ENCODE data around the gene RND1.
"Not testable (repeated sequence)": the region's sequence is repeated elsewhere in the genome, so short reads cannot be mapped to it uniquely, and the experiment has no call there.

The RND1 gene

DNA sequence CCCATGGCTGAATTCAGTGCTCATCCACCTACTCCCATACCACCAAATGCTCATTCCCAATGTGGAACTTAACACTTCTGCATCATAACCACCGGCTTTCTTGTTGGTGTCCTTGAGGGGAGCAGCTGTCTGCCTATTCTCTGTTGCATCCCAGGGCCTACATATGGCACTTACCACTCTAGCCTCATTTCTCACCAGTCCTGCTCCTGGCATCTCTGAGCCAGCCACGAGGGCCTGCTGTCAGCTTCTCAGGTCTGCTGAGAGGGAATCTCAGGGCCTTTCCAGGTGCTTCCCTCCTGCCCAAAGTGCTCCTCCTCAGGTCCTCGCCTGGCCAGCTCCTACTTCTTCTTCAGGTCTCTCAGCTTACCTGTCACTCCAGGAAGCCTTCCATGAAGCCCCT, 24.0 kb upstream of the RND1 start:
- H3K36me3 ChIP-seq (ENCODE audit: control insufficient read depth in 2 of 2, insufficient read depth in 2 of 2, low read length in 2 of 2): no peaks in the 10 kb centered on the region
- H3K27ac ChIP-seq (ENCODE audit: low read depth in 2 of 2, low read length in 2 of 2): no peak overlapping the region
- H3K9ac ChIP-seq (ENCODE audit: low read depth in 1 of 2, low read length in 2 of 2): no peak overlapping the region
- no peaks in the 10 kb centered on the region for H3K9me3 ChIP-seq (ENCODE audit: control insufficient read depth in 2 of 2, low read length in 2 of 2)
- H3K4me3 ChIP-seq (ENCODE audit: low read length in 2 of 2): no peak overlapping the region
- H3K4me1 ChIP-seq (ENCODE audit: control insufficient read depth in 2 of 2, insufficient read depth in 2 of 2, low read length in 2 of 2): peaks cover 3 to 4% of the 10 kb centered on the region in 2 donors
- peaks cover 5 to 8% of the 10 kb centered on the region in 2 donors for H3K27me3 ChIP-seq (ENCODE audit: control insufficient read depth in 2 of 2, insufficient read depth in 2 of 2, low read length in 2 of 2)

DNA sequence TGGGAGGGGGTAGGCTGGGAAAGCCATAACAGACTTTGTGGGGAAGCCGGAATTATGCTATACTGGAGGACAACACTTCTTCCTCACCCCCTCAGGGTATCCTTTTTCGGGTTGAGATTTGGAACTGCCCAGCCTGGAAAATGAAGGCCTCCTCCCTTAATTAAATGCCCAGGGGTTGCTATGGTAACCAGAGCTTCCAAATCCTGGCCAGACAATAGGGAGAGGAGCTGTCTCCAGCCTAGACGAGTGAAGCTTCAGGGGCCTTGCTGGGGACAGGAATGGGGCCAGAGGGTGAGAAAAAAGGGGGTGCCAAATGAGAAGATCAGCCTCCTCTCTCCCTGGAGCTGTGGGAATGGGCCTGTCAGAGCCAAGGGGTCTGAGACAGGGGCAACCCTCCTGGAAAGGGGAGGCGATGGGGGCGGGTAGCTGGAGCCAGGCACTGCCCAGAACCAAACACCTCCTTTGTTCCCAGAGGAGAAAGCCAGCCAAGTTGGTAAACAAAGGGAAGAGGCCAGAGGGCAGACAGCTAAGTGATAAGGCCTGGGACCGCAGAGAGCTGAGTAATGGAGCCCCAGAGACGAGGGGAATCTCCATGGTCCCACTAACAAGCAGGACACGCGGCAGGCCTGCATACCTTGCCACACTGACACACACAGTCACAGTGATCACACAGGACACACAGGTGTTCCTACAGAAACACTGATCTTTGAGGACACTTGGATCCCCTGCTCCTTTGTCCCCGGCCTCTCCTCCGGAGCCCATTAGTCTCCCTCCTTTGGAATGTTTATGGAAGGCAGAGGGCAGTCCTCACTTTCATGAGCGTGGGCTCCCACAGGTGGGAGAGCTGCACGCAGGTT, 17.9 kb upstream of the RND1 start:
- Histone ChIP-seq H3K4me3 (ENCODE audit: low read length in 2 of 2) (no peak overlapping the region), H3K9me3 (ENCODE audit: control insufficient read depth in 2 of 2, low read length in 2 of 2) (no peaks in the 10 kb centered on the region), H3K27me3 (ENCODE audit: control insufficient read depth in 2 of 2, insufficient read depth in 2 of 2, low read length in 2 of 2) (peaks cover 0 to 3% of the 10 kb centered on the region in 2 donors), H3K4me1 (ENCODE audit: control insufficient read depth in 2 of 2, insufficient read depth in 2 of 2, low read length in 2 of 2) (peaks cover 0 to 2% of the 10 kb centered on the region in 2 donors), H3K9ac (ENCODE audit: low read depth in 1 of 2, low read length in 2 of 2) (no peak overlapping the region), H3K36me3 (ENCODE audit: control insufficient read depth in 2 of 2, insufficient read depth in 2 of 2, low read length in 2 of 2) (no peaks in the 10 kb centered on the region), H3K27ac (ENCODE audit: low read depth in 2 of 2, low read length in 2 of 2) (no peak overlapping the region)

DNA sequence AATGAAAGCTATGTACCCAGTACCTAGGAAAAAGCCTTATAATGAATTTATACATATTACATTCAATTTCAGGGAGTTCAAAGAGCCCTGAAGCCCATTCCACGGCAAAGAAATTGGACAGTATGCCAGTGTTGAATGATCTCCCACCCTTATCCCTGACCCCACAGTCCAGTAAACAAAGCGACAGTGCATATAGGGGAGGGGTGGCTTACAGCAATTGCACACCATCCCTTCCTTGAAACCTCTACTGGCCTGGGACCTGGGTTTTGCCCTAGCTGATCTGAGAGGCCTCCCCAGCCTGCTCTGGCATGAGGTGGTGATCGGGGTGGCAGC, 17.3 kb upstream of the RND1 start:
- no peak overlapping the region for H3K9ac ChIP-seq (ENCODE audit: low read depth in 1 of 2, low read length in 2 of 2)
- no peak overlapping the region for H3K4me3 ChIP-seq (ENCODE audit: low read length in 2 of 2)
- no peaks in the 10 kb centered on the region for H3K9me3 ChIP-seq (ENCODE audit: control insufficient read depth in 2 of 2, low read length in 2 of 2)
- H3K27ac ChIP-seq (ENCODE audit: low read depth in 2 of 2, low read length in 2 of 2): no peak overlapping the region
- peaks cover 0 to 2% of the 10 kb centered on the region in 2 donors for H3K4me1 ChIP-seq (ENCODE audit: control insufficient read depth in 2 of 2, insufficient read depth in 2 of 2, low read length in 2 of 2)
- H3K27me3 ChIP-seq (ENCODE audit: control insufficient read depth in 2 of 2, insufficient read depth in 2 of 2, low read length in 2 of 2): peaks cover 0 to 3% of the 10 kb centered on the region in 2 donors
- H3K36me3 ChIP-seq (ENCODE audit: control insufficient read depth in 2 of 2, insufficient read depth in 2 of 2, low read length in 2 of 2): no peaks in the 10 kb centered on the region

DNA sequence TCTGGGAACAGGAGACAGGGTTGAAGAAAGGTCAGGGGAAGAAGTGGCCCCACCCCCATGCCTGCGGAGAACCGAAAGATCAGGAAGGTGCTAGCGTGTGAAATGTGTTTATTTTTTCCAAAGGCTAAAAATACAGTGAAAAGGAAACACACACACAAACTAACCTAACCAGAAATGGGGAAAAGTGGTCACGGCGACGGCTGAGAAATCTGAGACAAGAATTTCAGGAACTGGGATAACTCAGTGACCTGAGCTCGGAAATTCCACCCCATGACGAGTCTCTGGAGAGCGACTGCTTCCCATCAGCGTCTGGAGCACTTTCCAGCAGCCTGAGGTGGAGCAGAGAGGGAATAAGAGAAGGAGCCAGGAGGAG, 16.6 kb upstream of the RND1 start:
- peaks cover 0 to 2% of the 10 kb centered on the region in 2 donors for H3K4me1 ChIP-seq (ENCODE audit: control insufficient read depth in 2 of 2, insufficient read depth in 2 of 2, low read length in 2 of 2)
- H3K36me3 ChIP-seq (ENCODE audit: control insufficient read depth in 2 of 2, insufficient read depth in 2 of 2, low read length in 2 of 2): no peaks in the 10 kb centered on the region
- no peaks in the 10 kb centered on the region for H3K9me3 ChIP-seq (ENCODE audit: control insufficient read depth in 2 of 2, low read length in 2 of 2)
- no peak overlapping the region for H3K4me3 ChIP-seq (ENCODE audit: low read length in 2 of 2)
- H3K9ac ChIP-seq (ENCODE audit: low read depth in 1 of 2, low read length in 2 of 2): no peak overlapping the region
- H3K27me3 ChIP-seq (ENCODE audit: control insufficient read depth in 2 of 2, insufficient read depth in 2 of 2, low read length in 2 of 2): peaks cover 0 to 3% of the 10 kb centered on the region in 2 donors
- peak overlapping the region in 1 of 2 donors; percentile 9 for H3K27ac ChIP-seq (ENCODE audit: low read depth in 2 of 2, low read length in 2 of 2)

DNA sequence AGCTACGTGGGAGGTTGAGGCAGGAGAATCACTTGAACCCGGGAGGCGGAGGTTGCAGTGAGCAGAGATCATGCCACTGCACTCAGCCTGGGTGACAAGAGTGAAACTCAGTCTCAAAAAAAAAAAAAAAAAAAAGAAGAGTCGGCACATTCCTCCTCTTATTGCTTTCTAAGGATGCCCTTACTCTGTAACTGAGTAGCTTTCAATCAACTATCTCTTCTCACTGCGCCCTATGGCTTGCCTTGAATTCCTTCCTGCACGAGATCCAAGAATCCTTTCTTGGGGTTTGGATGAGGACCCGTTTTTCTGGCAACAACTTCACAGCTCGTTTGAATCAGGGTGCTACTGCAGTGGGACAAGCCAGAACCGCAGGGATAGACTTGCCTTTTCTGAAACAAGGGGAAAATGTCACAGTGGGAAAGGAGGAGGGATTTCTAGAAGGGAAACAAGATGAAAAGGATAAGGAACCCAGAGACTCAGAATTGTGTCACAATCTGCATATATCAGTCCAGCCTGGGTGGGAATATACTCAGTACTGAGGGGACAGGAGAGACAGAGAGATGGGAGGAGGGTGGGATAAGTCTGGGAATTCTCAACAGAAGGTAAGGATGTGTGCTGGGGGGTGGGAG, 16.1 kb upstream of the RND1 start:
- Histone ChIP-seq H3K4me1 (ENCODE audit: control insufficient read depth in 2 of 2, insufficient read depth in 2 of 2, low read length in 2 of 2) (peaks cover 0 to 2% of the 10 kb centered on the region in 2 donors), H3K27ac (ENCODE audit: low read depth in 2 of 2, low read length in 2 of 2) (peak overlapping the region in 1 of 2 donors; percentile 9), H3K27me3 (ENCODE audit: control insufficient read depth in 2 of 2, insufficient read depth in 2 of 2, low read length in 2 of 2) (peaks cover 0 to 3% of the 10 kb centered on the region in 2 donors), H3K9me3 (ENCODE audit: control insufficient read depth in 2 of 2, low read length in 2 of 2) (no peaks in the 10 kb centered on the region), H3K4me3 (ENCODE audit: low read length in 2 of 2) (no peak overlapping the region), H3K9ac (ENCODE audit: low read depth in 1 of 2, low read length in 2 of 2) (no peak overlapping the region), H3K36me3 (ENCODE audit: control insufficient read depth in 2 of 2, insufficient read depth in 2 of 2, low read length in 2 of 2) (no peaks in the 10 kb centered on the region)

DNA sequence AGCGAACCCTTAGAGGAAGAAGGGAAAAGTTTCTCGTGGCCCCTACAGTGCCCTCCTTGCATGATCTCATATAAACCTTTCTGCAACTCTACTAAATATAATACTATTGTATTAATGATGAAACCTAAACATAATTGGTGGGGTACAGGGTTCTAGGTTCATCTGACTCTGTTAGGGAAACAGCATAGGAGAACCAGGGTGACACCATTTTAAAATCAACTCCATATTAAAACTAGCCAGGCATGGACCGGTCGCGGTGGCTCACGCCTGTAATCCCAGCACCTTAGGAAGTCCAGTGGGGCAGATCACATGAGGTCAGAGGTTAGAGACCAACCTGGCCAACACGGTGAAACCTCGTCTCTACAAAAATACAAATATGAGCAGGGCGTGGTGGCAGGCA, 15.0 kb upstream of the RND1 start:
- H3K27me3 ChIP-seq (ENCODE audit: control insufficient read depth in 2 of 2, insufficient read depth in 2 of 2, low read length in 2 of 2): peaks cover 0 to 3% of the 10 kb centered on the region in 2 donors
- no peak overlapping the region for H3K27ac ChIP-seq (ENCODE audit: low read depth in 2 of 2, low read length in 2 of 2)
- H3K9ac ChIP-seq (ENCODE audit: low read depth in 1 of 2, low read length in 2 of 2): no peak overlapping the region
- H3K36me3 ChIP-seq (ENCODE audit: control insufficient read depth in 2 of 2, insufficient read depth in 2 of 2, low read length in 2 of 2): no peaks in the 10 kb centered on the region
- no peak overlapping the region for H3K4me3 ChIP-seq (ENCODE audit: low read length in 2 of 2)
- peaks cover 0 to 2% of the 10 kb centered on the region in 2 donors for H3K4me1 ChIP-seq (ENCODE audit: control insufficient read depth in 2 of 2, insufficient read depth in 2 of 2, low read length in 2 of 2)
- no peaks in the 10 kb centered on the region for H3K9me3 ChIP-seq (ENCODE audit: control insufficient read depth in 2 of 2, low read length in 2 of 2)

- no peaks in the 10 kb centered on the region for H3K9me3 ChIP-seq (ENCODE audit: control insufficient read depth in 2 of 2, low read length in 2 of 2)
- no peak overlapping the region for H3K4me3 ChIP-seq (ENCODE audit: low read length in 2 of 2)
- no peak overlapping the region for H3K9ac ChIP-seq (ENCODE audit: low read depth in 1 of 2, low read length in 2 of 2)
- peaks cover 0 to 2% of the 10 kb centered on the region in 2 donors for H3K4me1 ChIP-seq (ENCODE audit: control insufficient read depth in 2 of 2, insufficient read depth in 2 of 2, low read length in 2 of 2)
- no peak overlapping the region for H3K27ac ChIP-seq (ENCODE audit: low read depth in 2 of 2, low read length in 2 of 2)
- peaks cover 0 to 3% of the 10 kb centered on the region in 2 donors for H3K27me3 ChIP-seq (ENCODE audit: control insufficient read depth in 2 of 2, insufficient read depth in 2 of 2, low read length in 2 of 2)
- H3K36me3 ChIP-seq (ENCODE audit: control insufficient read depth in 2 of 2, insufficient read depth in 2 of 2, low read length in 2 of 2): no peaks in the 10 kb centered on the region
Measured at GRCh38 chr12:48878548-48878947, 12.9 kb upstream of the RND1 start.

GRCh38 chr12:48875944-48876515, 10.4 kb upstream of the RND1 start:
- Histone ChIP-seq H3K4me1 (ENCODE audit: control insufficient read depth in 2 of 2, insufficient read depth in 2 of 2, low read length in 2 of 2) (no peaks in the 10 kb centered on the region), H3K36me3 (ENCODE audit: control insufficient read depth in 2 of 2, insufficient read depth in 2 of 2, low read length in 2 of 2) (no peaks in the 10 kb centered on the region), H3K9ac (ENCODE audit: low read depth in 1 of 2, low read length in 2 of 2) (no peak overlapping the region), H3K9me3 (ENCODE audit: control insufficient read depth in 2 of 2, low read length in 2 of 2) (no peaks in the 10 kb centered on the region), H3K27ac (ENCODE audit: low read depth in 2 of 2, low read length in 2 of 2) (no peak overlapping the region), H3K4me3 (ENCODE audit: low read length in 2 of 2) (no peak overlapping the region), H3K27me3 (ENCODE audit: control insufficient read depth in 2 of 2, insufficient read depth in 2 of 2, low read length in 2 of 2) (peaks cover 0 to 3% of the 10 kb centered on the region in 2 donors)

DNA sequence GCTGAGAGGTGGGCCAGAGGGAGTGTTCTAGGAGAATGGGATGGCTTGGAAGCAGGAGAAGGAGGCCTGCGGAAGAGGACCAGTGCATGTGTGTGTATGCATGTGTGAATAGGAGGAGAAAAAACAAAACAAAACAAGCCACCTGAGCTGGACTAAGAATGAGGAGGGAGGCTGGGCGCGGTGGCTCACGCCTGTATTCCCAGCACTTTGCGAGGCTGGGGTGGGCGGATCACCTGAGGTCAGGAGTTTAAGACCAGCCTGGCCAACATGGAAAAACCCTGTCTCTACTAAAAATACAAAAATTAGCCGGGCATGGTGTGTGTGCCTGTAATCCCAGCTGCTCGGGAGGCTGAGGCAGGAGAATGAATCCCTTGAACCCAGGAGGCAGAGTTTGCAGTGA, 7.9 kb upstream of the RND1 start:
- H3K9me3 ChIP-seq (ENCODE audit: control insufficient read depth in 2 of 2, low read length in 2 of 2); H3K27ac ChIP-seq (ENCODE audit: low read depth in 2 of 2, low read length in 2 of 2); H3K4me3 ChIP-seq (ENCODE audit: low read length in 2 of 2); H3K9ac ChIP-seq (ENCODE audit: low read depth in 1 of 2, low read length in 2 of 2); H3K4me1 ChIP-seq (ENCODE audit: control insufficient read depth in 2 of 2, insufficient read depth in 2 of 2, low read length in 2 of 2); H3K36me3 ChIP-seq (ENCODE audit: control insufficient read depth in 2 of 2, insufficient read depth in 2 of 2, low read length in 2 of 2); H3K27me3 ChIP-seq (ENCODE audit: control insufficient read depth in 2 of 2, insufficient read depth in 2 of 2, low read length in 2 of 2): not testable (repeated sequence)

- H3K4me1 ChIP-seq (ENCODE audit: control insufficient read depth in 2 of 2, insufficient read depth in 2 of 2, low read length in 2 of 2): no peaks in the 10 kb centered on the region
- no peak overlapping the region for H3K4me3 ChIP-seq (ENCODE audit: low read length in 2 of 2)
- no peaks in the 10 kb centered on the region for H3K9me3 ChIP-seq (ENCODE audit: control insufficient read depth in 2 of 2, low read length in 2 of 2)
- H3K9ac ChIP-seq (ENCODE audit: low read depth in 1 of 2, low read length in 2 of 2): no peak overlapping the region
- no peaks in the 10 kb centered on the region for H3K36me3 ChIP-seq (ENCODE audit: control insufficient read depth in 2 of 2, insufficient read depth in 2 of 2, low read length in 2 of 2)
- H3K27me3 ChIP-seq (ENCODE audit: control insufficient read depth in 2 of 2, insufficient read depth in 2 of 2, low read length in 2 of 2): no peaks in the 10 kb centered on the region
- H3K27ac ChIP-seq (ENCODE audit: low read depth in 2 of 2, low read length in 2 of 2): no peak overlapping the region
Measured at GRCh38 chr12:48873096-48873495, 7.4 kb upstream of the RND1 start.
